ENCODE results near the gene PARD3. TPM values are rescaled to one million over a fixed set of nuclear protein-coding genes. Genes with fewer than 3 reads are reported as not detected.

Gene PARD3
- total RNA-seq, 1 experiment from 2014 or later, result not detected

DNA sequence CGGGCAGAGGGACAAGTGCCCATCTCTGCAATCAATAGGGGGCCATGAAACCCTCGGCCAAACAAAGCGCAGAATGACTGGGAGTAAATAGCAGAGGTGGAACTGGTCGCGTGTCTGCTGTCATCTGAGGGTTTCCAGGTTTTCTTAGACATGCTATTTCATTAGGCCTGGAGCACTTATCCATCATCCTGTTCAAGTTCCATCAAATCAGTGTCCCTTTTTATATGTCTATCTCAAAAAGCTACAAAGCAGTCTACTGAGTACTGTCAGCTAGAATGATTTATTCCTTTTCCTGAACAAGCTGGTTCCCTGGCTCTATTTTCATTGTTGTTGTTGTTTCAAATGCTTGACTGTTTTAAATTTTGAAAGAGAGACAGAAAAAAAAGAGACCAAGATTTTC, 590.5 kb downstream of the PARD3 start:
- H3K79me2 ChIP-seq (ENCODE audit: low read length), result no peaks in the 10 kb centered on the region
- H4K20me1 ChIP-seq (ENCODE audit: insufficient read depth, low read depth, low read length), result no peaks in the 10 kb centered on the region
- no peaks in the 10 kb centered on the region for H3K9me2 ChIP-seq (replicated peaks; ENCODE audit: insufficient read depth, low read length)
- H3K4me1 ChIP-seq (ENCODE audit: low read length), result no peaks in the 10 kb centered on the region
- H3K36me3 ChIP-seq (ENCODE audit: insufficient read depth, low read length), result no peaks in the 10 kb centered on the region
- no peak overlapping the region for H3K4me2 ChIP-seq (ENCODE audit: low read depth, low read length, poor library complexity, severe bottlenecking)
- no peak overlapping the region for H3K27ac ChIP-seq (ENCODE audit: low read length)
- H3K9me3 ChIP-seq (ENCODE audit: low read length), result no peaks in the 10 kb centered on the region
- H3K4me3 ChIP-seq (ENCODE audit: low read length), result no peak overlapping the region
- H3K27me3 ChIP-seq (ENCODE audit: low read length), result no peaks in the 10 kb centered on the region
- no peak for DNase-seq
- no peak overlapping the region for H2AFZ ChIP-seq (ENCODE audit: low read length)
- H3K9ac ChIP-seq (ENCODE audit: low read length), result no peak overlapping the region

- Histone ChIP-seq H3K9ac (ENCODE audit: low read length) (no peak overlapping the region), H2AFZ (ENCODE audit: low read length) (no peak overlapping the region), H3K4me3 (ENCODE audit: low read length) (no peak overlapping the region), H3K4me1 (ENCODE audit: low read length) (no peaks in the 10 kb centered on the region), H3K4me2 (ENCODE audit: low read depth, low read length, poor library complexity, severe bottlenecking) (no peak overlapping the region), H3K27ac (ENCODE audit: low read length) (no peak overlapping the region), H4K20me1 (ENCODE audit: insufficient read depth, low read depth, low read length) (no peaks in the 10 kb centered on the region), H3K9me2 (replicated peaks; ENCODE audit: insufficient read depth, low read length) (no peaks in the 10 kb centered on the region), H3K79me2 (ENCODE audit: low read length) (no peaks in the 10 kb centered on the region), H3K36me3 (ENCODE audit: insufficient read depth, low read length) (no peaks in the 10 kb centered on the region), H3K9me3 (ENCODE audit: low read length) (no peaks in the 10 kb centered on the region), H3K27me3 (ENCODE audit: low read length) (no peaks in the 10 kb centered on the region)
- DNase-seq, result no peak
Measured at GRCh38 chr10:34223658-34224057, 591.4 kb downstream of the PARD3 start.

GRCh38 chr10:34222359-34222758, 592.7 kb downstream of the PARD3 start:
- H3K4me3 ChIP-seq (ENCODE audit: low read length), result no peak overlapping the region
- H3K27me3 ChIP-seq (ENCODE audit: low read length), result no peaks in the 10 kb centered on the region
- no peak overlapping the region for H3K4me2 ChIP-seq (ENCODE audit: low read depth, low read length, poor library complexity, severe bottlenecking)

GRCh38 chr10:34219753-34220548, 595.1 kb downstream of the PARD3 start:
- no peaks in the 10 kb centered on the region for H3K36me3 ChIP-seq (ENCODE audit: insufficient read depth, low read length)
- no peak for DNase-seq

More at GRCh38 chr10:34222359-34222758, 592.7 kb downstream of the PARD3 start:
- no peak overlapping the region for H3K9ac ChIP-seq (ENCODE audit: low read length)
- H3K9me3 ChIP-seq (ENCODE audit: low read length), result no peaks in the 10 kb centered on the region
- no peaks in the 10 kb centered on the region for H3K9me2 ChIP-seq (replicated peaks; ENCODE audit: insufficient read depth, low read length)
- no peaks in the 10 kb centered on the region for H4K20me1 ChIP-seq (ENCODE audit: insufficient read depth, low read depth, low read length)
- no peaks in the 10 kb centered on the region for H3K4me1 ChIP-seq (ENCODE audit: low read length)
- no peak overlapping the region for H2AFZ ChIP-seq (ENCODE audit: low read length)
- DNase-seq, result no peak
- H3K79me2 ChIP-seq (ENCODE audit: low read length), result no peaks in the 10 kb centered on the region
- H3K27ac ChIP-seq (ENCODE audit: low read length), result no peak overlapping the region
- no peaks in the 10 kb centered on the region for H3K36me3 ChIP-seq (ENCODE audit: insufficient read depth, low read length)

DNA sequence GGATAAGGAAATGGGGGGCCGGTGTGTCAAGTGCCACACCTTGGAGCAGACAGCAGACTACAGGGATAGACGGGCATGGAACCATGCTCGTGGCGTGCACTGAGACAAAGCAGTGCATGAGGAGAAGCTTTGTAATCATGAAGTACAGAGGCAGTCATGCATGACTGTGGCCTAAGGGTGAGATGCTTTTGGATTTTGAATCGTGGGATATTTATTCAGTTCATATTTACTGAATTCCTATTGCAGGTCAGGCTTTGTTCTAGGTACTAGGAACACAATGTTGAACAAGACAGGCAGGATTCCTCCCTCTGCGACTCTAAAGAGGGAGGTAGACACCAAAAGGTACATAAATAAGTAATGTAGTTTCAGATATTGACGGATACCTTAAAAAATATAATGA, 597.6 kb downstream of the PARD3 start:
- H3K36me3 ChIP-seq (ENCODE audit: insufficient read depth, low read length), result no peaks in the 10 kb centered on the region
- H3K9me2 ChIP-seq (replicated peaks; ENCODE audit: insufficient read depth, low read length), result no peaks in the 10 kb centered on the region
- no peak overlapping the region for H3K4me2 ChIP-seq (ENCODE audit: low read depth, low read length, poor library complexity, severe bottlenecking)
- H4K20me1 ChIP-seq (ENCODE audit: insufficient read depth, low read depth, low read length), result no peaks in the 10 kb centered on the region
- no peaks in the 10 kb centered on the region for H3K79me2 ChIP-seq (ENCODE audit: low read length)
- no peak overlapping the region for H3K9ac ChIP-seq (ENCODE audit: low read length)
- DNase-seq, result no peak
- H3K27me3 ChIP-seq (ENCODE audit: low read length), result no peaks in the 10 kb centered on the region
- H3K9me3 ChIP-seq (ENCODE audit: low read length), result no peaks in the 10 kb centered on the region
- no peak overlapping the region for H3K27ac ChIP-seq (ENCODE audit: low read length)
- H3K4me3 ChIP-seq (ENCODE audit: low read length), result no peak overlapping the region
- no peak overlapping the region for H2AFZ ChIP-seq (ENCODE audit: low read length)
- no peaks in the 10 kb centered on the region for H3K4me1 ChIP-seq (ENCODE audit: low read length)

More at GRCh38 chr10:34219753-34220548, 595.1 kb downstream of the PARD3 start:
- H3K9me2 ChIP-seq (replicated peaks; ENCODE audit: insufficient read depth, low read length), result no peaks in the 10 kb centered on the region
- H3K27me3 ChIP-seq (ENCODE audit: low read length), result no peaks in the 10 kb centered on the region
- no peaks in the 10 kb centered on the region for H3K9me3 ChIP-seq (ENCODE audit: low read length)
- H3K79me2 ChIP-seq (ENCODE audit: low read length), result no peaks in the 10 kb centered on the region
- no peak overlapping the region for H3K27ac ChIP-seq (ENCODE audit: low read length)
- H3K4me3 ChIP-seq (ENCODE audit: low read length), result no peak overlapping the region
- no peak overlapping the region for H3K4me2 ChIP-seq (ENCODE audit: low read depth, low read length, poor library complexity, severe bottlenecking)
- H3K9ac ChIP-seq (ENCODE audit: low read length), result no peak overlapping the region
- H3K4me1 ChIP-seq (ENCODE audit: low read length), result no peaks in the 10 kb centered on the region
- no peak overlapping the region for H2AFZ ChIP-seq (ENCODE audit: low read length)
- no peaks in the 10 kb centered on the region for H4K20me1 ChIP-seq (ENCODE audit: insufficient read depth, low read depth, low read length)

DNA sequence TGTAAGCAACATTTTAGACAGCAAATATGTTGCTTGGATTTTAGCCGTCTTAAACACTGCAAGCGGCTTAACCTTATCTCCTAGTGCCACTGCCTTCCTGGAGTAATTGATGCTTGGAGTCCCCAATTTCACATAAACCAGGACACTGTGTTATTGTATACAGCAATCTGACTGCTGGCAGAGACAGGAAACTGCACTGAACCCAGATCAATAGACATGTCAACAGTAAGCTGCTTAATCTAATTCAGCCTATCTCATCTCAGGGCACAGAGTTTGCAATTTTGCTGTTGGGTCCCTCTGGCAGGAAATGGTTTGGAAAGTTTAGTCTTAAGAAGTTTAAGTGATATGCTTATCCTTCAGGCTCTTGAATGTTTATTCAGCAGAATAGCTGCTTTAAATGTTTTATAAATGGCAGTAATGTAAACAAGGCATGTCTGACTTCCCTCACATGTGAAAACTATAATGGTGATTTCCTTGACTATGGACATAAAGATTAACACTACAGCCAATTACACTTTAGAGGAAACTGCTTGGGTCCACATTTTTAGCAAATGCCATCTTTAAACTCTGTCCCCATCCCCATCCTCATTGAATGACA, 598.6 kb downstream of the PARD3 start:
- Histone ChIP-seq H2AFZ (ENCODE audit: low read length) (no peak overlapping the region), H4K20me1 (ENCODE audit: insufficient read depth, low read depth, low read length) (no peaks in the 10 kb centered on the region), H3K27ac (ENCODE audit: low read length) (no peak overlapping the region), H3K27me3 (ENCODE audit: low read length) (no peaks in the 10 kb centered on the region), H3K4me2 (ENCODE audit: low read depth, low read length, poor library complexity, severe bottlenecking) (no peak overlapping the region), H3K4me3 (ENCODE audit: low read length) (no peak overlapping the region), H3K9me2 (replicated peaks; ENCODE audit: insufficient read depth, low read length) (no peaks in the 10 kb centered on the region), H3K4me1 (ENCODE audit: low read length) (no peaks in the 10 kb centered on the region), H3K9me3 (ENCODE audit: low read length) (no peaks in the 10 kb centered on the region), H3K79me2 (ENCODE audit: low read length) (no peaks in the 10 kb centered on the region), H3K36me3 (ENCODE audit: insufficient read depth, low read length) (no peaks in the 10 kb centered on the region), H3K9ac (ENCODE audit: low read length) (no peak overlapping the region)
- DNase-seq, result no peak

GRCh38 chr10:34213805-34214197, 601.3 kb downstream of the PARD3 start:
- DNase-seq, result no peak
- Histone ChIP-seq H3K9me3 (ENCODE audit: low read length) (no peaks in the 10 kb centered on the region), H3K4me2 (ENCODE audit: low read depth, low read length, poor library complexity, severe bottlenecking) (no peak overlapping the region), H3K4me1 (ENCODE audit: low read length) (no peaks in the 10 kb centered on the region), H4K20me1 (ENCODE audit: insufficient read depth, low read depth, low read length) (no peaks in the 10 kb centered on the region), H3K9ac (ENCODE audit: low read length) (no peak overlapping the region), H3K4me3 (ENCODE audit: low read length) (no peak overlapping the region), H2AFZ (ENCODE audit: low read length) (no peak overlapping the region), H3K27me3 (ENCODE audit: low read length) (no peaks in the 10 kb centered on the region), H3K79me2 (ENCODE audit: low read length) (no peaks in the 10 kb centered on the region), H3K36me3 (ENCODE audit: insufficient read depth, low read length) (no peaks in the 10 kb centered on the region), H3K27ac (ENCODE audit: low read length) (no peak overlapping the region), H3K9me2 (replicated peaks; ENCODE audit: insufficient read depth, low read length) (no peaks in the 10 kb centered on the region)

DNA sequence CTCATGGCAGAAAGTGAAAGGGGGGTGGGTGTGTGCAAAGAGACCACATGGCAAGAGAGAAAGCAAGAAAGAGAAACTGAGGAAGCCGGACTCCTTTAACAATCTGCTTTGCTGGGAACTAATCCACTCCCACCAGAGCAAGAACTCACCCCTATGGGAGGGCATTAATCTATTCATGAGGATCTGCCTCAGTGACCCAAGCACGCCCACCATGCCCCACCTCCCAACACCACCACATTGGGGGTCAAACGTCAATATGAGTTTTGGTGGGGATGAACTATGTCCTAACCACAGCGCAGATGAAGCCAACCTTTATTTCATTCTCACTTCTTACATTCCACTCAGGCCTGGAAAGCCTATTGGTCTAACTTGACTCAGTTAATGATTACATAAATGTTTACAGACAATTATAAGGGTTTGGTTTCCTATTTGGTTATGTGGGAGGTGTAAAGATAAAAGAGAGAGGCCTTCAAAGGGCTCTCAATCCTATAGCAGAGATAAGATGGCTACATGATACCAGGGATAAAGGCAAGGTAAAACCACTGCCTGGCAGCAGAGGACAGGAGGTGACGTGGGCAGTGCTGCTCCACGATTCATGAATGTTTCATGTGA, 601.8 kb downstream of the PARD3 start:
- Histone ChIP-seq H3K9ac (ENCODE audit: low read length) (no peak overlapping the region), H3K27ac (ENCODE audit: low read length) (no peak overlapping the region), H4K20me1 (ENCODE audit: insufficient read depth, low read depth, low read length) (no peaks in the 10 kb centered on the region), H2AFZ (ENCODE audit: low read length) (no peak overlapping the region), H3K27me3 (ENCODE audit: low read length) (no peaks in the 10 kb centered on the region; the same call in 1 of the 2 replicates), H3K4me2 (ENCODE audit: low read depth, low read length, poor library complexity, severe bottlenecking) (no peak overlapping the region), H3K9me2 (replicated peaks; ENCODE audit: insufficient read depth, low read length) (no peaks in the 10 kb centered on the region), H3K36me3 (ENCODE audit: insufficient read depth, low read length) (no peaks in the 10 kb centered on the region), H3K4me1 (ENCODE audit: low read length) (no peaks in the 10 kb centered on the region), H3K4me3 (ENCODE audit: low read length) (no peak overlapping the region), H3K9me3 (ENCODE audit: low read length) (no peaks in the 10 kb centered on the region), H3K79me2 (ENCODE audit: low read length) (no peaks in the 10 kb centered on the region)
- DNase-seq, result no peak
